Medulla oblongata (tissue), 1 donor: ENCODE measurements around the gene TFAP2E.
"Not testable (repeated sequence)": the region's sequence is repeated elsewhere in the genome, so short reads cannot be mapped to it uniquely, and the experiment has no call there.

Experiments
- DNase-seq: peaks from one replicate; pipeline ENCODE4 v3.0.0-alpha.2; 2015; ENCODE audit errors: extremely low spot score

The TFAP2E gene

GRCh38 chr1:35574125-35574654, 1.1 kb downstream of the TFAP2E start:
- DNase-seq = no peak

DNA sequence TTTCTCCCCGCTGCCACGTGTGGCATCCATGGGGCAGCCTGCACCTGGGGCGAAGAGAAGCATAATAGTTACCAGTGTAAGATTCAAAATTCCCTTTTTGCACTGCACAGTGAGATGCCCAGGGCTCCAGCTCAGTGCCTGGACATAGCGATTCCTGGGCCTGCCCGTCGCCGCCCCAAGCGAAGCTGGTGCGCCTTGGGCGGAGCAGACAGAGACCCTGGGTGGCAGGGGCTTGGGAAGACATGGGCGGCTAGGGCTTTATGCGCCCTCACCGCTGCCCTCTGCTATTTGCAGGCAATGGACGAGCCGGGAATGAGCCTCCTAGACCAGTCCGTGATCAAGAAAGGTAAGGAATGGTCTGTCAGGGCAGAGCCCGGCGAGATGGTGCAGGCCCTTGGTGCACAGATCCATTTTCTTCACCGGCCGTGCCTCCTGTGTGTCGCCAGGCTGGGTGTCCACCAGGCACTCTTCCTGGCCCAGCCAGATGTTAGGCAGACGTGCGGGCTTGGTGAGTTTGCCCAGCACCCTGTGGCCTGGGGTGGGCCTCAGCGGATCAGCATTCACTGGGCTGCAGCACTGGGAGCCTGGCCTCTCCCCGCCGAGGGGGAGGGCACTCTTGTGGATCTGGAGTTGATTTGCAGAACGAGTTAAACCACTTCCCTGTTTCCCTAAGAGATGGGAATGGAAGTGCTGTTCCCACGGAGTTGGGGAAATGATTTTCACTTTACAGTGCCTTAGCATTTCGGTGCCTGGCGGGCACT, 1.7 kb downstream of the TFAP2E start:
- DNase-seq = no peak

DNA sequence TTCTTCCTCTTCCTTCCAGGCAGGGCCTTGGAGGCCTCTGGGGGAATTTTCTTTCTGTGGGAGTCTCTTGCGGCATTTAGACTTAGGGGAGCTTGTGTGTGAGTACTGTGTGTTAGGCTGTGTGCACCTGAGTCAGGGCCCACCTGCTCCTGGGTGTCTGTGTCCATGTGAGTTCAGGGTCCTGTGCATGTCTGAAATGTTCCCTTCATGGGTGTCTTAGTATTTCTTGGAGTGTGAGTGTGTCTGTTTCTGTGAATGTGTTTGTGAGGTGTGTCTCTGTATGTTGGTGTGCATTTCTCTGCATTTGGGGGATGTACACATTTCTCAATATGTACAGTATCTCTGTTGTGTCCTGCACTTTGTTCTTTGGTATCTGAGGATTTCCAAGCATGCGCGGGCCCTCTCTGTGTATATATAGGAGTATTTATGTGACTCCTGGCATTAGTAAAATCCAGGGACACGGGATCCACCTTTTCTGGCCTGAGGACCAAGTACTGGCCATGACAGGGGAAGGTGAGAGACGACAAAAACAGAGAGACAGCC, 2.4 kb downstream of the TFAP2E start:
- DNase-seq = no peak

DNA sequence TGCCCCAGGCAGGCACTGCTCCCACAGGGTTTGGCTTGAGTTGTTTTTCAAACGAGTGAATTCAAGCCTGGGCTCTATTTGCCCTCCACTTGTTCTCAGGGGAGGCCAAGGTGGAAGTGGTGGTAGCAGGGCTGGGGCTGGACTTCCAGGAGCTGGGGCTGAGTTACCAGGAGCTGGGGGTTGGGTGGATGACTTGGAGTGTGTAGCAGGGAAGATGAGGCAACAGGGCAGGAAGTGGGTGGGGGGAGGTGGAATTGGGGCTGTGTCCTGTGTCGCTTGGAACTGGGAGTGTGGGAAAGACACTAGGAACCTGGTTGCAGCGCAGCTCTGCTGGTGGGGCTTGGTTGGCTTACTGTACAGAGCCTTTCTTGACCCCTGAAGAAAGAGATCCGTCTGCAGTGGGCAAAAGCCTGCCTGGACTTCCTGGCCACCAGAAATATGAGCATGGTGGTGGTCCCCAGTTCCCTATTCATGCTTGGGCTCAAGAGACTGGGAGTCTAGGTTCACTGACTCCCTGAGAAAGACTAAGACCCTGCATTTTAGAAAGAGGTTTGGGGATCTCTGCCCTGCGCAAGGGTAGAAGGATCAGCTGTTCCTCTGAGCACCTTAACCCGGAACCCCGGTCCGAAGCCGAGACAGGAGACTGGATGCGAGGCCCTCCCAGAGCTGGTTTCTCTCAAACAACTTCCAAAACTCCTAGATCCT, 3.1 kb downstream of the TFAP2E start:
- DNase-seq = no peak

GRCh38 chr1:35576766-35577070, 3.6 kb downstream of the TFAP2E start:
- DNase-seq = not testable (repeated sequence)

GRCh38 chr1:35577071-35577998, 4.2 kb downstream of the TFAP2E start:
- no peak for DNase-seq

- DNase-seq = no peak
Observed at GRCh38 chr1:35580949-35581388, 7.9 kb downstream of the TFAP2E start.

GRCh38 chr1:35581621-35582020, 8.5 kb downstream of the TFAP2E start:
- not testable (repeated sequence) for DNase-seq

DNA sequence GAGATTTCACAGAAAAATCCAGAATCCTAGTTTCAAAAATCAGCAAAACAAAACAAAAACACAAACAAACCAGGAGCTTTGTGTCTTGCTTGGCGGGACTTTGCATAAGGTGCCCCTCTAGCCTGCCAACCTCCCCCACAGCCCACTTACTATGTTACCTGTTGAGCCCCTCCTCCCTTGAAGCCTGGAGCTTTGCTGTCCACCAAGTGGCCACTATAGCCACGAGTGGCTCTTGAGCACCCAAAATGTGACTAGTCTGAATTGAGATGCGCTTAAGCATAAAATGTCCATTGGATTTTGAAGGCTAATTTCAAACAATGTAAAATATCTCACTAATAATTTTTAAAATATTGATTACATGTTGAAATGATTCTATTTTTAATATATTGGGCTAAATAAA, 12.2 kb downstream of the TFAP2E start:
- DNase-seq = no peak

- not testable (repeated sequence) for DNase-seq
Observed at GRCh38 chr1:35585805-35586204, 12.7 kb downstream of the TFAP2E start.

GRCh38 chr1:35586808-35587207, 13.7 kb downstream of the TFAP2E start:
- no peak for DNase-seq

DNA sequence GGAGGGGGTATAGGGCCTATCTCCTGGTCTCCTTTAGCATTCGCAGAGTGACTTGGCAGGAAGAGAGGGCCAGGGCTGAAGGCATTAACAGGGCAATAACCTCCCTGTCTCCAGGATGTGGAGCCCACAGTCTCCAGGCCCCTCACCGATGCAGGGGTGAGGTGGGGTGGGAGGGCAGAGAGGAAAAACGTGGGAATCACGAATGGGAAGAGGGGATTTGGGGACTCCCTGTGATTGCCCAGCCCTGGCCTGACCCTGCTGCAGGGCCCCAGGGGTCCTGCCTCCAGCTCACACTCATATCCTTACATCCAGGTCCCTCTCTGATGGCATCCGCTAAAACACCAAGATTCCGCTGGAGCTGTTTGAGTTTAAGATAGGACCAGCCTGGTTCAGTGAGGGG, 14.6 kb downstream of the TFAP2E start:
- no peak for DNase-seq

DNA sequence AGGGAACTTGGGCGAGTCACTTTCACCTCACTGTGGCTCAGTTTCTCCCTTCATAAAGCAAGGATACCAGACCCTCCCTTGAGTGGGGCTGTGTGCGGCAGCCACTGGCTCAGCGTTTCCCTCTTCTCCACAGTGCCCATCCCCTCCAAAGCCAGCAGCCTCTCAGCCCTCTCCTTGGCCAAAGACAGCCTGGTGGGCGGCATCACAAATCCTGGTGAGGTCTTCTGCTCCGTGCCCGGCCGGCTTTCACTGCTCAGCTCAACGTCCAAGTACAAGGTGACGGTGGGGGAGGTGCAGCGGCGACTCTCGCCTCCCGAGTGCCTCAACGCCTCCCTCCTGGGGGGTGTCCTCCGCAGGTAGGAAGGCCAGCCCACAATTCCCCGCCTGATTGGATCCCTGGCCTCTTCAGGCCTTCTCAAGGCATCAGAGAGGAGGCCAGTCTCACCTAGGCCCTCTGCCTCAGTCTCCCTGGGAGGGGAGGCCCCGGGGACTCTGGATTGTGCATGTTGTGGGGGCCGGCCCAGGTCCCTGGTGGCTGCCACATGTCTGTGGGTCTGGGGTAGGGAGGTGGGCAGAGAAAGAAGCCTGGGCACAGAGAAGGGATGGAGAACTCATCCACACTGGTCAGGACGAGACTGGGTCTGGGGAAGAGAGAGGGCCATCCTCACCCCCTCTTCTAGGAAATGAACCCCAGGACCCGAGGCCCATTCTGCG, 15.2 kb downstream of the TFAP2E start:
- DNase-seq = no peak

DNA sequence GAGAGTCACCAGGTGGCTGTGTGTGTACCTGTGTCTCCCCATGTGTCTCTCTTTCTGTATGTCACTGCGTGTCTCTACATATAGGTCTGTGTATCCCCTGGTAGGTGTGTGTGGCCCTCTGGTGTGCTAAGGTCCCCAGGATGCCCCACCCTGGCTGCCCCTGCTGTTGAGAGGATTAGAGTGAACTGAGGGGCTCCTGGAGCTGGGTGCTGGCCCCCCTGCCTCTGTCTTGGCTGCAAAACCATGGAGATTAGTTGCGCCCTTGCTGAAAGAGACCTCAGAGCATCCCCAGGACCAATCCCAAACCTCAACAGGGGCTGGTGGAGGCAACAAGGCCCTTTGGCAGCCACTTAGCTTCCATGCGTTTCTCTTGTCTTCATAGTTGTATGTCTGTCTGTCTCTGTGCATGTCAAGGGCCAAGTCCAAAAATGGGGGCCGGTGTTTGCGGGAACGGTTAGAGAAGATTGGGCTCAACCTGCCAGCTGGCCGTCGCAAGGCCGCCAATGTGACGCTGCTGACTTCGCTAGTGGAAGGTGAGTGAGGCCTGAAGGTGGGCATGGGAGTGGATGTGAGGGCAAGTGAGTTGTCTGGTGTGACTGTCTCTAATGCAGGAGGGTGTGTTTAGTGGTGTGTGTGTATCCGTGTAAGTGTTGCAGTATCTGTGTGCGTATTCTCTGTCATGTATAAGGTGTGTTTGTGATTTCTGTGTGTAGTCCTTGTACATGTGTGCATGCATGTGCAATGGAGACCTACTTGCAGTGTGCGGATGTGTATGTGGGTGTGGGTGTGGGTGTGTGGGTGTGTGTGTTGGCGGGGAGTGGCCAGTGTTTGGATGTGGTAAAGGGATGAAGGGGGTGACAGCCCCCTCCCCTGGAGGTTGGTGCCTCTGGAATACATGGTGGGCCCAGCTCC, 16.7 kb downstream of the TFAP2E start:
- DNase-seq = no peak

DNA sequence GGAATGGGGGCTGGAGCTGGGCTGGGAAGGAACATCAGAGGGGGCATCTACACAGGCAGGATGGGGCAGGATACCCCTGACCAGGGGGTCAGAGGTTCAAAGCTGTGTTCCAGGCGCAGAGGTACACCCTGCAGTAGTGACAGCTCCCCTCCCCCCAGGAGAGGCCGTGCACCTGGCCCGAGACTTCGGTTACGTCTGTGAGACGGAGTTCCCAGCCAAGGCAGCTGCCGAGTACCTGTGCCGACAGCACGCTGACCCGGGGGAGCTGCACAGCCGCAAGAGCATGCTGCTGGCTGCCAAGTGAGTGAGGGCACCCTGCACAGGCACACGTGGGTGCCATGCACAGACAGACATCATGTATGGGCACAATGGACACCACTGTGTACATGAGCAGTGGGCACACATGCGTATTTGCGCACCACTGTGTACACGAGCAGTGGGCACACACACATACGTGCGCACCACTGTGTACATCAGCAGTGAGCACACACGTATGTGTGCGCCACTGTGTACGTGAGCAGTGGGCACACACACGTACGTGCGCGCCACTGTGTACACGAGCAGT, 17.4 kb downstream of the TFAP2E start:
- DNase-seq = no peak

DNA sequence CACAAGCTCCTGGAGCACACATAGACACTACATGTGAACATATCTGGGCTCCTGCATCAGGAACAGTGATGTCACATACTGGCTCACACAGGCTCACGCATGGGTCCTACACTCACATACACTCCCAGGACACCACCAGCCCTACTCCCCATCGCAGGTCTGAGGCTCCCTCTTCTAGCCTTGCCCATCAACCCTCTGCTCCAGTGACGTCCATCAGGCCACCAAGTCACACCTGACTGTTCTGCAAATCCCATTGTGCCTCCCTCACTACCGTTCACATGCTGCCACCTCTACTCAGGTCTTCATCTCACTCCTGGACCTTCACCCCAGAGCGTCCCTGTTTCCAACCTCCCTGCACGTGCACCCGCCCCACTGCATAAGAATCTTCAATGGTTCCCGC, 18.1 kb downstream of the TFAP2E start:
- DNase-seq = no peak

DNA sequence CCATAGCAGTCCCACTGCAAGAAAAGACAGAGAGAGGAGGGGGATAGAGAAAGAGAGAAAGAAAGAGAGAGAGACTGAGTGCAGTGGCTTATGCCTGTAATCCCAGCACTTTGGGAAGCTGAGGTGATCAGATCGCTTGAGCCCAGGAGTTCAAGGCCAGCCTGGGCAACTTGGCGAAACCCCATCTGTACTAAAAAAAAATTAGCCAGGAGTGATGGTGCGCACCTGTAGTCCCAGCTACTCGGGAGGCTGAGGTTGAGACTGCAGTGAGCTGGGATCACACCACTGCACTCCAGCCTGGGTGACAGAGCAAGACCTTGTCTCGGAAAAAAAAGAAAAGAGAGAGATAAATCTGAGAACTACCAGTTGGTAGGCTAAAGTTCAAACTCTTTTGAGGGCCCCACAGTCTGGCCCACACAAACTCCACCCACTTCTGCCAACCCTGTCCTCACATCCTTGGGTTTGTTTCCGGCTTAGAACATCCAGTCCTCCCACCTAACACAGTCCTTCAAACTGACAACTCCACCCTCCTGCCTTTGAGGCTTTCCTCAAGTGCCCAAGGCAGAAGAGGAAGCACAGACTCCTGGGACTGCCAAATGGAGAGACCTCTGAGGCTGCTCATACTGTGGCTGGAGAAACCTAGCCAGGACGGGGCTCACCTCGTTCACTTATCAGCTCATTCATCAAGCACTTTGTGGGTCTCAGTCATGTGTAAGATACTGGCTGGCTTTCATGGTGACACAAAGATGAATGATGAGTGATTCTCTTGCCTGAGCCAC, 20.1 kb downstream of the TFAP2E start:
- DNase-seq = no peak

- DNase-seq = no peak
Observed at GRCh38 chr1:35594005-35594760, 21.1 kb downstream of the TFAP2E start.
